Mesenteric fat pad (tissue), 1 donor: ENCODE results near the gene HHATL. TPM values are rescaled to one million over a fixed set of nuclear protein-coding genes. Genes with fewer than 3 reads are reported as not detected.

Source experiments
- DNase-seq: peaks from one replicate; pipeline ENCODE4 v3.0.0-alpha.2; 2020; ENCODE audit warnings: low spot score
- total RNA-seq: library from RNA; stranded (reverse); fragmentation: NEBNext Ultra II Directional; extraction: Animal tissue kit (Norgen Biotek cat#: 25700); gene quantifications from one replicate; pipeline ENCODE4 v1.2.1, GENCODE V29; 2021
- donor health status: DM: yes; HTN: yes; CAD: no.

Gene HHATL
- total RNA-seq, 1 donor from 2014 or later, result 0.48 TPM

GRCh38 chr3:42699511-42699971 lies 3.1 kb downstream of the HHATL start:
- DNase-seq, result peak; percentile 83

DNA sequence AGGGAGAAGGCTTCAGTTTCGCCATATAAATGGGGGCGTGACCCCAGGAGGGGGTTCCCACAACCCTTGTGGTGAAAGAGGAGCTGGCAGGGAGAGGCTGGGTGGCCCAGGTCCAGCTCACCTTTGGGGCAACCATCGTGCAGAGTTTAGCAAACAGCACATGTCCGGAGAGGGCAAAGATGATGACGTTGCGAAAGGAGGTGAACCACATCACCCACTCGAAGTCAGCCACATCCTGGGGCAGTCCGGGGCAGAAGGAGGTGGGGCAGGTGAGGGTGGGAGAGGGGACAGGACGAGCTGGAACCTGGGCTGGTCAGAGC lies 3.7 kb downstream of the HHATL start:
- peak; percentile 69 for DNase-seq

DNA sequence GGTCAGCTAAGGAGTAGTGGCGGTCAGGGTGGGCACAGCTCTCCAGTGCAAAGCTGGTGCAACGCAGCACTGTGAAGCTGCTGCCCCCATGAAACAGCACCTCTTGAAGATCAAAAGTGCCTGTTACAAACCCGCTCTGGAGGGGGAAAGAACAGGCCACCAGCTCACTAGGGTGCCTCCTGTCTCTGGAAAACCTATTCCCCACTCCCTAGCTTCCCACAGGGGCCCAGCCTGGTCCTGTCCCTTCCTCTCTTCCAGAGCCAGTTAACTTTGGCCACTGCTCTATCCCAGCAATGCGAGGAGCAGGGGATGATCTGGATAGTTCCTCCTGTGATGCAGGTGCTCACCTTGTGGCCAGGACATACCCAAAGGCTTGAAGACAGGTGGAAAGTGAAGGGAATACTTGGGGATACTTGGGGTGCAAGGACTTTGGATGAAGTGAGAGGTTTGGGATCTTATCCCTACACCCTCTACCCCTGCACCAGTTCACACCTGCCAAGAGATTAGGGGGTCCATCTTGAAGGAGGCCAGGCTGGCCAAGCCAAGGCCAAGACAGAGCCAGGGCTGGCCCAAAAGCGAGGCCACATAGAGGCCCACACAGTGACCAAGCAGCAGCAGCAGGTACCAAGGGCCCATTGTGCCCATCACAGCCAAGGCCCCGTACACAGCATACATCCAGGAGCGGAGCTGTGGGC lies 4.2 kb downstream of the HHATL start:
- DNase-seq, result peak; percentile 75

GRCh38 chr3:42697289-42698051 lies 5.1 kb downstream of the HHATL start:
- DNase-seq, result peak; percentile 87

GRCh38 chr3:42696356-42697288 lies 6.0 kb downstream of the HHATL start:
- peak; percentile 86 for DNase-seq

- DNase-seq, result no peak
These were observed 8.2 kb downstream of the HHATL start for GRCh38 chr3:42694366-42694765.

- DNase-seq, result peak; percentile 71
These were observed 9.1 kb downstream of the HHATL start for GRCh38 chr3:42693530-42693930.

DNA sequence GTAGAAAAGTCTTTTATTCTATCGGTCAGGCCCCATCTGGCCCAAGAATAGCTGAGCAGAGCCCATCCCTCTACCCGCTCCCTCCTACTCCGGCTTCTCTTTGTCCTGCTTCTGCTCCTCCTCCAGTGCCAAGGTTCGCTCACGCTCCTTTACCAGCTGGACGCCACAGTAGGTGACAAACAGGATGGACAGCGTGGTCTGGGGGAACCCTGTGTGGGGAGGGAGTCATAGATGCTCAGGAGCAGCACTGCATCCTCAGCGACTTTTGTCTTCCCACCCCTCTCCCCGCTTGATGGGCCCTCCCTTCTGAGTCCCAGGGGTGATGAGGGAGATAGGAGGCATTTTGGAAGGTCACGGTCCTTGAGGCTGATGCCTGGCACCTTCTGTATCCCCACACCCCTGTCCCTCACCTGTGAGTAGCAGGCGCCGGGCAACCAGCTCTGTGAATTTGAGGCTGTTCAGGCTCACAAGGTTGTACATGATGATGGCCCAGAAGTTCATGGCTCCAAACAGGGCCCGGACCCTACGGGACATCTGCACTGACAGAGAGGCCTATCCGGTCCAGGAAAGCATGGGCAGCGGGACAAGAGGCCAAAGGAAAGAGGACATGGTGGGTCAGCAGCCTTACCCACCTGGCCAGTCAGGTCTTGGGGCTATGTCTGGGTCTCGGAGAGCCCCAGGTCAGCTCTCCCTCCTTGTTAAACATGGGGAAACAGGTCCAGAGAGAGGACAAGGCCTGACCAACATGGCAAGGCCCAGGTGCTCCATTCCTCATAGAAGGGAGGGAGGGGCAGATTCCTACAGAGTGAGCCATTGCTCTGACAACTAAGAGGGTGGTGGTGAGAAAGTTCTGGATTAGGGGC lies 9.7 kb downstream of the HHATL start:
- peak; percentile 88 for DNase-seq

DNA sequence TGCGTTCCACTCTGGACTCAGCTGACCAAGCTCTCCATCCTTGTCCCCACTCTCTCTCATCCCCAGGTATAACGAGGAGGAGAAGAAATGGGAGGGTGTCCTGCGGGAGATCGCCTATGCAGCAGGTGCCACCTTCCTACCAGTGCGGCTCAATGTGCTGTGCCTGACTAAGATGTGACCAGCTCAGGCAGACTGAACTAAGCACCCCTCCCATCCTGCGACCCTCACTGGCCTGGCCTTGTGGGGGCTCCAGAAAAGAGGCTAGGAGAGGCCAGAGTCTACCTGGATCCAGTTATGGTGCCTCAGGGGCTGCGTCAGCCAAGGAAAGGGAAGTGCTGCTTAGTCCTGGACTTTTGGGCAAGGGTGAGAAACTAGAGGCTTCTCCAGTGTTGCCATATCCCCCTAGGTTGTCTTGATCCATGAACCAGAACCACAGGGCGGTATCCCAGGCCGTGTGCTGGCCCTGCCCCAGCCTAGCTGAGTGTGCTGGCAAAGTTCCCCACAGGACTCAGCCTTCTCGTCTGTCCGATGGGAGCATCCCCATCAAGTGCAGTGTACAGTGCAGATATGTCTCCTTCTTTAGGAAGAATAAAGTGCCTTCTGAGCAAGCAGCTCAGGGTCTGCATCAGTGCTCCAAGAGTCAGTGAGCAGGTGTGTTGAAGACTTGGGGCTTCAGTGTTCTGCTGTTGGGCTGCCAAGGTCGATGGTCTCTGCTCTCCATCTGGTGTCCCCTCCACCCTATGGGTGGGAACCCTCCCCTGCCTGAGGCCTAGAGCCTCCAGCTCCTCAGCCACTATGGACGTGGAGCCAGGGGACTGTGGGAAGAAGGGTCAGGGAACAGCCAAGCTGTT lies 10.6 kb downstream of the HHATL start:
- DNase-seq, result peak; percentile 76

DNA sequence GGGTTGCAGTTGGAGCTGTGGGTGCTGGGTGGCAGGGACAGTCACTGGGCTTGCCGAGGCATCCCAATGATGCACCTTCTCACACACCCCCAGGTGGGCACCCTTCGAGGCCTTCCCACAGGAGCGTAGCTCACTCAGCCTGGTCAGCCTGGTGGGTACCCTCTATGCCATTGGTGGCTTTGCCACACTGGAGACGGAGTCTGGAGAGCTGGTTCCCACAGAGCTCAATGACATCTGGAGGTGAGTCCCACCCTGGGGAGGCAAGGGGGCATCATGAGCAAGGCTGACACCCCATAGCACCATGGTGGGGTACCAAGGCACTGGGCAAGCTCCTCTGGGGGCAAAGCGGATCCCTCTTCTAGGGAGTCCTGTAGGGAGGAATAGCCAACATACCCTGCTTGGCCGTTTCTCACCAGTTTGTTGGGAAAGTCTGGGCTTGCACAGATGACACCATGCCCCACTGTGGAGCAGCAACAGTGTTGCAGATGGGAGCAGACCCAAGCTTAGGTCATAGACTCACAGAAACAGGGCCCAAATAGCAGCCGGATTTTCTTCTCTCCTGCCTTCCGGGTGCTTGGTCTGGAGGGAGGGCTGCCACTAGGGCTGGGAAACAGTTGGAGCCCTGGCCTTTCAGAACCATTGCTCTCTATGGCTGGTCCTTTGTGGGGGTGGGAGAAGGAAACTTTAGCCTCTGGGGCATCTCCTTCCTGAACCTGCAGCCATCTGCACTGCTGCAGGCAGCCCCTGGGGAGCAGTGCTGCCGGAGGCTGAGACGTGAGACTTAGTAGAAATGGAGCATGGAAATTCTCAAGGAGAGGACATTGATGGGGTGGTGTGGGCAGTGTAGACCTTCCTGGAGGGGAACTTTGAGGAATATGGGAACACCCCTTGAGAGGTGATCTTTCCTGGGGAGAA lies 11.6 kb downstream of the HHATL start:
- peak; percentile 78 for DNase-seq

GRCh38 chr3:42690191-42690590 lies 12.4 kb downstream of the HHATL start:
- peak; percentile 69 for DNase-seq

GRCh38 chr3:42689421-42690014 lies 13.1 kb downstream of the HHATL start:
- DNase-seq, result peak; percentile 53

DNA sequence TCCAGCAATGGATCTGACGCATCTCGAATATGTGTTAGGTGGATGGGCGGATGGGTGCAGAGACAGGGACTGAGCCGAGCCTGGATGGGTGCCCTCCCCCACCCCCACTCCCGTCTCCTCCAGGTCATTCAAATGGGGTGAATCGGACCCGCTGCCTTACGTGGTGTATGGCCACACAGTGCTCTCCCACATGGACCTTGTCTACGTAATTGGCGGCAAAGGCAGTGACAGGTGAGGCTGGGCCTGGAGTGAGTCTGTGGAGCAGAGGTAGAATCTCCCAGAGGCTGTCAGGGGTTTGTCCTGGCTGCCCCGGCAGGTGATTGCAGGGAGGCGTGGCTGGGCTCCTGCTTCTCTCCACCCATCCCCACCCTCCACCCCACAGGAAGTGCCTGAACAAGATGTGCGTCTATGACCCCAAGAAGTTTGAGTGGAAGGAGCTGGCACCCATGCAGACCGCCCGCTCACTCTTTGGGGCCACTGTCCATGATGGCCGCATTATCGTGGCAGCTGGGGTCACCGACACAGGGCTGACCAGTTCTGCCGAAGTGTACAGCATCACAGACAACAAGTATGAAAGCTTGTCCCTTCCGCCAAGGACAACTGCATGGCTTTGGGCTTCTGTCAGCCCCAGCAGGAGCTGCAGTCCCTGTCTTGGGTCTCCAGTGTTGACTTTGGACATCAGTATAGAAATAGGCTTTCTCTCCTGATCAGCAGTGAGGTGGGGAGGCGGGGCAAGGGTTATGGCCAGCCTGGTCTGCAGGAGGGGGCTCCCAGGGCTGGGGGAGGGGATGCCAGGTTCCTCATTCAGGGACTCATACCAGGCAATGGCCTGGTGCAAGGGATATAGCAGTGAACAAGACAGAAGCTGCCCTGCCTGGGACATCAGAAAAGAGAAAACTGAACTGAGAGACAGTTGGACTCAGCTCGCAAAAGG lies 13.8 kb downstream of the HHATL start:
- peak; percentile 82 for DNase-seq

DNA sequence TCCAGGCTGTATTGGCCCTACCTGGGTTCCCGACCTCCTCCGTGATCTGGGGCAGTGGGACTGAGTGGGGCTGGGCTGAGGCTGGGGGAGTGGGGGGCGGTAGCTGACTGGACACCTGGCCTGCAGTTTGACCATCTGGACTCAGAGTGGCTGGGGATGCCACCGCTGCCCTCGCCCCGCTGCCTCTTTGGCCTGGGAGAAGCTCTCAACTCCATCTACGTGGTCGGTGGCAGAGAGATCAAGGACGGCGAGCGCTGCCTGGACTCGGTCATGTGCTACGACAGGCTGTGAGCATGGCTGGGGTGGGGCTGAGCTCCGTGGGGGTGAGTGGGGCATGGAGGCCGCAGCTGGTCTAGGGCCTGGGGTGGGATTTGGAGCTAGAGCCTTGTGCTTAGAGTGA lies 14.6 kb downstream of the HHATL start:
- no peak for DNase-seq

GRCh38 chr3:42686832-42687650 lies 15.6 kb downstream of the HHATL start:
- peak; percentile 57 for DNase-seq
